NAMALWA (cell line): ENCODE measurements around the gene RBM15B.
A peak's percentile ranks its signal among the peaks of the same experiment; 100 is the strongest.
"Not testable (repeated sequence)": the region's sequence is repeated elsewhere in the genome, so short reads cannot be mapped to it uniquely, and the experiment has no call there.

Source experiments
- DNase-seq: peaks from one replicate; pipeline ENCODE4 v3.0.0-alpha.2; 2015; ENCODE audit warnings: low spot score

RBM15B gene

DNA sequence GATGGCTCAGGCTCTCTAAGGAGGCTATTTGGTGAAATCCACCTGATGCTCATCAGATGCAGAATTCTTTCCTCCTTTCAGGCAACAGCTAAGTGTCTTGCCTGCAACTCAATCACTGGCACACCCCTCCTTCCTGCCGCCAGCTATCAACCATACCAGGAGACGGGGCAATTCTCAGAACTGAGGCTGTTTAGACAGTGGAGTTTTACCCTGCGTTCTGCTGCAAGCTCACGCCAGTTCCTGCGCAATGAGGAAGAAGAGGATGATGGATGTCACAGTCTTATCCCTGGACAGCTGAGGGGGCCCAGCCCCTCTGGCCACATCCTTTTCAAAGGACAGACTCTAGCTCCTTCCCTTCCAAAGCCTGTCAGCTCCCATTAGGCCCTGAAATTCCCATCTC, 13.0 kb upstream of the RBM15B start:
- no peak for DNase-seq

- no peak for DNase-seq
These were observed 12.4 kb upstream of the RBM15B start for GRCh38 chr3:51378726-51379125.

DNA sequence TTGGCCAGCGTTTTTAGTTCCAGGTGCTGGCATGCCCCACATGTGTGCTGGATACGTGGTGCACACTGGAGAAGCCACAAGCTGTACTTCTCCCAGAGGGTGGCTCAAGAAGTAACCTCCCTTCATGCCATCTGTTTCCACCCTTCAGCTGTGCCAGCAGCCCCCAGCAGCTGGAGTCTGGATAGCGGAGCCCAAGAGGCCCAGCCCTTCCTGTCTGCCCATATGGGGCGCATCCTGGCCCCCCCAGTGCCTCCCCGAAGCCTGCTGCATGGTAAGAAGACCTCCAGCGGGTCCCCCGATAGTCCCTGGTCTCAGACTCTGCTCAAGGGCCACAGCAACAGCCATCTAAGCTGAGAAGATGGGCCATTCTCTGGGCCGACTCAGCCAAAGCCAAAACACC, 11.8 kb upstream of the RBM15B start:
- DNase-seq: no peak

DNA sequence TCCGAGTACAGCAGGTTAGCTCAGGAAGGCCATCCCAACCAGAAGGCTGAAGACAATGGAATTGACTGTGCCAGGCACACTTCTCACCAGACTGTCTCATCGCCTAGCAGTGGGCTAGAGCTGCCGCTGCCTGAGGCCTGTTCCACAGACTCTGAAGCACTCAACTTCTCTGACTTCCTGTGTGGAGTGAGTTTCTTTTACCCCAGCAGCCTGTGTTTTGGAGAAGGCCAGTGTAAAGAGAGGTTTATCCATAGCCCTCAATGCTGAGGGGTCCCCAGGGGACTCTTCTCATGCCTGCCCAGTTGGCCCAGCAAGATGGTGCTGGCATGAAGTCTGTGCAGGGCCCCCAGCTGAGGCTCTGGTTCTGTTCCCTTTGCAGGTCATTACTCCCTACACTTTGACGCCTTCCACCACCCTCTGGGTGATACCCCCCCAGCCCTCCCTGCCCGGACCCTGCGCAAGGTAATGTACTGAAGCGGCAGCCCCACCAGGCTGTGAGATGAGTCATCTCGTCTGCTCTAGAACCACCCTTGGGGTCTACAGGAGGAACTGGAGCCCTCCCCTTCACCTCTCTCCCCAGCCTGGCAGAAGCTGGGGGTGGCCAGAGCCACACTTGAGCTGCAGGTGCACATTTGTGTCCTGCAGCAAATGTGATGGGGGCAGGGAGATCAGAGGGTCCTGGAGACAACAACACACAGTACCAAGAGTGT, 11.2 kb upstream of the RBM15B start:
- no peak for DNase-seq

- no peak for DNase-seq
These were observed 10.3 kb upstream of the RBM15B start for GRCh38 chr3:51380601-51381332.

- no peak for DNase-seq
These were observed 9.8 kb upstream of the RBM15B start for GRCh38 chr3:51381333-51381705.

GRCh38 chr3:51382076-51382745, 8.9 kb upstream of the RBM15B start:
- no peak for DNase-seq

DNA sequence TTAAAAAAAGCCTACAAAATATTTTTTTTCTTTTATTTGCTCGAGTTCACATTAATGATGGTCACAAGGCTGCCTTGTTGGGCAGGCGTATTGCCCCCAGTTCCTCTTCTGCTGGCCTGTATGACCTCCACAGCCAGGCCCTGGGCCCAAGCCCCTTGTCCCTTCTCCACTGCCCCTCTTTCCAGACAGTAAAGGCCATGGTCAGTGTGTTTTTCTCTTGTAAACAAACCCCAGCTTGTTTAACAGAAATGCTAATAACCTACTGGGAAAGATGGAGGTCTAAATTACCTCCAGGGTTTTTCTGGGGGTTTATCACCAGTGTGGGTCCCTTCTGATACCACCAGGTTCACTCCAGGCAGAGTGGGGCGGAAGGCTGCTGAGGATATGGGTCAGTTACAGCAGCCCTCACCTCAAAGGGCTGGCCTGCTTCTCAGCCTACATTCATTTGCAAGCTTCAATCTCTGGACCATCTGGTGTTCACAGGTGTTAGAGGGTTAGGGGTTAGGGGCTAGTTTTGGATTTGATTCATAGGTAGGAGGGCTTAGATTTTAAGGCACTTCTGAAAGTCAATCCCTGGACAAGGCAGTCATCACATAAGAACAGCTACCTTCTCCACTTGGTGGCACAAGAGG, 8.0 kb upstream of the RBM15B start:
- no peak for DNase-seq

DNA sequence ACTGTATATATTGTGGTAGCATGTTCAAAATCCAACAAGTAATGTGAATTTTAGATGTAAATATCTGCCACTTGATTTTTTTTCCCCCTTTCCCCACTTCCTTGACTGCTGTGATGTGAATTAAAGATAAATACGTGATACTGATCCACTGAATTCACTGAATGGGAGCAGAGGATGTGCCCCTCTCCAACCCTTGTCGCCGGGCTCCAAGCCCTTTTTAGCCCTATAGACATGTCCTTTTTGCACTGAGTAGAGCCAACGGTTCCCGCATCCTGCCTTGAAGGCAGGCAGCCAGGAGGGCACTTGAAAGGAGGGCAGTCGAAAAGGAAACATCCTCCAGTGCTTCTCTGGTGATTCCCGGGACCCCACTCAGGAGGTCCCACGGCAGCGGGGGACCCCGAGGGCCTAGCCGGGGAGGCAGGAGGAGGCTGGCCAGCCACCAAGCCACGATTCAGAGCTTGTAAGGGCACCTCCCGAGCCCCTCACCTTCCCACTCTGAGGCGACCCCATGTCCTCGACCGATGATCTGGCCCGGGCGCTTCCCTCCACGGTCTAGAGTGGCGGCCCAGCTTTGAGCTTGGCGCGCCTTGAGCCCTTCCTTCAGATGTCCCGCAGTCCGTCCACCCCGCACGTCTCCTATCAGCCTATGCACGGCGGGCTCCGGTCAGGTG, 6.9 kb upstream of the RBM15B start:
- DNase-seq: no peak

GRCh38 chr3:51384726-51385473, 6.2 kb upstream of the RBM15B start, which contains the start of gene MANF:
Gene MANF, plus strand, starts transcription at chr3:51385291. Its CDS starts 52 bp downstream, at chr3:51385343.
- peak; percentile 94 for DNase-seq

GRCh38 chr3:51385621-51386091, 5.4 kb upstream of the RBM15B start:
- DNase-seq: no peak

DNA sequence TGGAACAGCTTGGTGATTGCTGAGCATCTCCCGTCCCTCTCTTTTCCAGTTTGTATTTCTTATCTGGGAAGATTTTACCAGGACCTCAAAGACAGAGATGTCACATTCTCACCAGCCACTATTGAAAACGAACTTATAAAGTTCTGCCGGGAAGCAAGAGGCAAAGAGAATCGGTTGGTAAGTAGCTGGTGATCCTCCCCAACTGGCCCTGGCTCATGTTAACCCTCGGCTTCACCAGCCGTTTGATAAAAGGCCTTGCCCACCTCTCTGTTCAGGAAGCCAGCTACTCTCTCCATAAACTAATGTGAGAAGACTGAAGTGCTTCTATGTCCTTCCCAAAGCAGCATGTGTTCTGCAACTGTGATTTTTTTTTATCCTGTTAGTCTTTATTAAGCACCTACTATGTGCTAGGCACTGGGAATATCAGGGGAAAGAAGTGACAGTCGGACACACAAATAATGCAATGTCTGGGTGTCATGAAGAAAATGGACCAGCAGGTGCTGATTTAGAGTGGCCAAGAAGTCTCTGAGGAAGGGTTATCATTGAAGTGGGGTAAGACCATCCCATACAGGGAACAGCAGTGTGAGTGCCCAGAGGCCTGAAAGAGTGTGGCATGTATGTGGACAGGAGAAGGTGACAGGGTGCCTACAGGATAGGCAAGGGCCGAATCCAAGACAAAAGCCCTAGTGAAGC, 4.8 kb upstream of the RBM15B start:
- DNase-seq: no peak

DNA sequence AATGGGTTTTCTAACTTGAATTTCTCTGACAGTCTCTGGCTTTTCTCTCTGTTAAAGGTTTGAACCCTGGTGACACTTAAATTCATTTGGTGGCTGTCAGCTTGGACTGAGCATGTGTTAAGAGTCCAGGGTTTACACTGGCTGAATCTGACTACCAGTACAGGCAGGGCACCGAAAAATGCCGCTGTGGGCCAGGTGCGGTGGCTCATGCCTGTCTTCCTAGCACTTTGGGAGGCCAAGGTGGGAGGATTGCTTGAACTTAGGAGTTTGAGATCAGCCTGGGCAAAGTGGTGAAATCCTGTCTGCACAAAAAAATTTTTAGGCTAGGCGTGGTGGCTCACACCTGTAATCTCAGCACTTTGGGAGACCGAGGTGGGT, 4.2 kb upstream of the RBM15B start:
- no peak for DNase-seq

GRCh38 chr3:51387281-51387680, 3.8 kb upstream of the RBM15B start:
- not testable (repeated sequence) for DNase-seq

DNA sequence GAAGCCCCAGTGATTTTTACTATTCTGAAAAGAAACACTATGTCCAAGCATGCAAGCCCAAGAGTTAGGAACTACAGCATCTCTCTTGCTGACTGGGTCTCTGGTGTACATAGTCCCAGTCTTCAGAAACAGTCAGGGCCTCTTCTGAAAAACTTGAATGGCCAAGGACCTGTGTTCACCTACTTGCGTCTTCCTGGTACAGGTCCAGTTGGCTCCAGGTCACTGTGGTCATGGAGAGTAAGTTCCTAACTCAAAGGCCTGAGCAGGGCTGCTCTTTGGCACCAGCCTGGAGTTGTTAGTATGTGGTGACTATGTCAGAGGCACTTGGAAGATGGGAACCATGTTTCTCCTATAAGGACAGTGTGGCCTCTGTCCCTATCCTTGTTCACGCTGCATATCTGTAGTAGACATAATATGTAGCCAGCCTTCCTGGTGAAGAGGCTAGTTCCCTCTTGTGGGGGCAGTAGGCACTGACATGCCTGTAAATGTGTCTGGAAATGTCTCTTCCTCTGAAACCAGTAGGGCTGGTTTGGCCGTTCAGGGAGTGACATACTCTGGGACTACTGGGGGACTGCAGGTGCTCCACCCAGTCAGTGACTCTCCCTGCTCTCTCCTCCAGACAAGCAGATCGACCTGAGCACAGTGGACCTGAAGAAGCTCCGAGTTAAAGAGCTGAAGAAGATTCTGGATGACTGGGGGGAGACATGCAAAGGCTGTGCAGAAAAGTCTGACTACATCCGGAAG, 2.6 kb upstream of the RBM15B start:
- peak; percentile 38 for DNase-seq

DNA sequence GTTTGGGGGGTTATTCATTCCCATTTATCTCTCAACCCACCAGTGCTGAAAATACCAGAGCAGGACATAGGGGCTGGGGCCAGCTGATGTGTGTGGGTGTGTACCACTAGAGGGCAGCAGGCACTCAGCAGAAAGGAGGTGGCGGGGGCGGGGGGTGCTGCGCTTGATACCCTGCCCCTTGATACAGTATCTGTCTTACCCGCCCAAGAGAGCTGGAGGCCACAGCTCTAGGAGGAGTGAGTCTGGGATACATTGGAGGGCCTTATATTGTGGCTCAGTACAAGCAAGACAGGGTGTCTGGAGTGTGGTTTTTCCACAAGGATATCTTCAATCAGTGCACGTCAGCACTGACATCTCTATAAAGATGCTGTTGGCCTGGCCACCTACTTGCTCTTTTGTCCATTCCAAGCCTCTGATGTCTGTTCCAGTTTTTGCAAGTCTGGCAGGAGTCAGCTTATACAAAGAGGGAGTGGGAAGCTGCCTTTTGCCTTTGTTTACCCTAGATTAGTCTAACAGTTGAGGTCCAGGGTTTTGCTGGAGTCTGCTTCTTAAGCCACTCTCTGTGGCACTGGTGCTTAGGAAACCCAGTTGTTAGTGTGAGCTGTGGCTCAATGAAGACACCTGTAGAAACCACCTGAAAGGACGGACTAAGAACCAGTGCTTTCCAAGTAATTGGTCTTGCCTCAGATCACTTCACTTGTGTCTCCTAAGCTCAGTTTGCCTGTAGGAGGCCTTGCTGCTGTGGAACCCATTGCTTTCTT, 1.5 kb upstream of the RBM15B start:
- DNase-seq: peak; percentile 61

- no peak for DNase-seq
These were observed 625 bp upstream of the RBM15B start for GRCh38 chr3:51390246-51391074.
